Measurements from ENCODE around the gene TOMM70.

GRCh38 chr3:100407977-100408532 lies 7.2 kb upstream of the TOMM70 start:
- TF ChIP-seq POLR2A (IDR thresholded peaks at IDR 0.05) = no peak
- TF ChIP-seq POLR2AphosphoS5 (IDR thresholded peaks at IDR 0.05) = no peak
- TF ChIP-seq, protein P1, sequence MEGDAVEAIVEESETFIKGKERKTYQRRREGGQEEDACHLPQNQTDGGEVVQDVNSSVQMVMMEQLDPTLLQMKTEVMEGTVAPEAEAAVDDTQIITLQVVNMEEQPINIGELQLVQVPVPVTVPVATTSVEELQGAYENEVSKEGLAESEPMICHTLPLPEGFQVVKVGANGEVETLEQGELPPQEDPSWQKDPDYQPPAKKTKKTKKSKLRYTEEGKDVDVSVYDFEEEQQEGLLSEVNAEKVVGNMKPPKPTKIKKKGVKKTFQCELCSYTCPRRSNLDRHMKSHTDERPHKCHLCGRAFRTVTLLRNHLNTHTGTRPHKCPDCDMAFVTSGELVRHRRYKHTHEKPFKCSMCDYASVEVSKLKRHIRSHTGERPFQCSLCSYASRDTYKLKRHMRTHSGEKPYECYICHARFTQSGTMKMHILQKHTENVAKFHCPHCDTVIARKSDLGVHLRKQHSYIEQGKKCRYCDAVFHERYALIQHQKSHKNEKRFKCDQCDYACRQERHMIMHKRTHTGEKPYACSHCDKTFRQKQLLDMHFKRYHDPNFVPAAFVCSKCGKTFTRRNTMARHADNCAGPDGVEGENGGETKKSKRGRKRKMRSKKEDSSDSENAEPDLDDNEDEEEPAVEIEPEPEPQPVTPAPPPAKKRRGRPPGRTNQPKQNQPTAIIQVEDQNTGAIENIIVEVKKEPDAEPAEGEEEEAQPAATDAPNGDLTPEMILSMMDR (IDR thresholded peaks at IDR 0.05) = no peak
